ENCODE results near the gene COL6A2.

DNA sequence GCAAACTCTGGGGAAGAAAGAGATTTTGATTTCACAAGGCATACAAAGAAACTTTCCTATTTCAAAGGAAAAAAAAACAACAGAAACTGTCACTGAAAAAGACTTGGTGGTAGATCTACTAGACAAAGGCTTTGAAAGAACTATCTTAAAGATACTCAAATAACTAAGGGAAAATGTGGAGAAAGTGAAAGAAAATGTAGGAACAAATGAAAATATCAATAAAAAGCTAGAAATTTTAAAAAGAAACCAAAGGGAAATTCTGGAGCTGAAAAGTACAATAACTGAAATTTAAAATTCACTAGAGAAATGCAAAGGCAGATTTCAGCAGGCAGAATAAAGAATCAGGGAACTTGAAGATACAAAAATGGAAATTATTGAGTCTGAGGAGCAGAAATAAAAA, 6.2 kb downstream of the COL6A2 start:
- TF ChIP-seq, protein P1, sequence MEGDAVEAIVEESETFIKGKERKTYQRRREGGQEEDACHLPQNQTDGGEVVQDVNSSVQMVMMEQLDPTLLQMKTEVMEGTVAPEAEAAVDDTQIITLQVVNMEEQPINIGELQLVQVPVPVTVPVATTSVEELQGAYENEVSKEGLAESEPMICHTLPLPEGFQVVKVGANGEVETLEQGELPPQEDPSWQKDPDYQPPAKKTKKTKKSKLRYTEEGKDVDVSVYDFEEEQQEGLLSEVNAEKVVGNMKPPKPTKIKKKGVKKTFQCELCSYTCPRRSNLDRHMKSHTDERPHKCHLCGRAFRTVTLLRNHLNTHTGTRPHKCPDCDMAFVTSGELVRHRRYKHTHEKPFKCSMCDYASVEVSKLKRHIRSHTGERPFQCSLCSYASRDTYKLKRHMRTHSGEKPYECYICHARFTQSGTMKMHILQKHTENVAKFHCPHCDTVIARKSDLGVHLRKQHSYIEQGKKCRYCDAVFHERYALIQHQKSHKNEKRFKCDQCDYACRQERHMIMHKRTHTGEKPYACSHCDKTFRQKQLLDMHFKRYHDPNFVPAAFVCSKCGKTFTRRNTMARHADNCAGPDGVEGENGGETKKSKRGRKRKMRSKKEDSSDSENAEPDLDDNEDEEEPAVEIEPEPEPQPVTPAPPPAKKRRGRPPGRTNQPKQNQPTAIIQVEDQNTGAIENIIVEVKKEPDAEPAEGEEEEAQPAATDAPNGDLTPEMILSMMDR (IDR thresholded peaks at IDR 0.05) = no peak
- TF ChIP-seq, protein P2, sequence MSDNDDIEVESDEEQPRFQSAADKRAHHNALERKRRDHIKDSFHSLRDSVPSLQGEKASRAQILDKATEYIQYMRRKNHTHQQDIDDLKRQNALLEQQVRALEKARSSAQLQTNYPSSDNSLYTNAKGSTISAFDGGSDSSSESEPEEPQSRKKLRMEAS (CRISPR knock-in tag; IDR thresholded peaks at IDR 0.05) = no peak
- no peak for TF ChIP-seq NFYB (CRISPR knock-in tag; conservative IDR thresholded peaks at IDR 0.05; ENCODE audit: low read depth)
- no peak for TF ChIP-seq KAT7 (CRISPR knock-in tag; IDR thresholded peaks at IDR 0.05; ENCODE audit: borderline replicate concordance)
- TF ChIP-seq ZNF396 (CRISPR knock-in tag; IDR thresholded peaks at IDR 0.05; ENCODE audit: borderline replicate concordance) = no peak
- TF ChIP-seq, protein P3, sequence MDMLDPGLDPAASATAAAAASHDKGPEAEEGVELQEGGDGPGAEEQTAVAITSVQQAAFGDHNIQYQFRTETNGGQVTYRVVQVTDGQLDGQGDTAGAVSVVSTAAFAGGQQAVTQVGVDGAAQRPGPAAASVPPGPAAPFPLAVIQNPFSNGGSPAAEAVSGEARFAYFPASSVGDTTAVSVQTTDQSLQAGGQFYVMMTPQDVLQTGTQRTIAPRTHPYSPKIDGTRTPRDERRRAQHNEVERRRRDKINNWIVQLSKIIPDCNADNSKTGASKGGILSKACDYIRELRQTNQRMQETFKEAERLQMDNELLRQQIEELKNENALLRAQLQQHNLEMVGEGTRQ (CRISPR knock-in tag; IDR thresholded peaks at IDR 0.05) = no peak
- TF ChIP-seq, protein P4, sequence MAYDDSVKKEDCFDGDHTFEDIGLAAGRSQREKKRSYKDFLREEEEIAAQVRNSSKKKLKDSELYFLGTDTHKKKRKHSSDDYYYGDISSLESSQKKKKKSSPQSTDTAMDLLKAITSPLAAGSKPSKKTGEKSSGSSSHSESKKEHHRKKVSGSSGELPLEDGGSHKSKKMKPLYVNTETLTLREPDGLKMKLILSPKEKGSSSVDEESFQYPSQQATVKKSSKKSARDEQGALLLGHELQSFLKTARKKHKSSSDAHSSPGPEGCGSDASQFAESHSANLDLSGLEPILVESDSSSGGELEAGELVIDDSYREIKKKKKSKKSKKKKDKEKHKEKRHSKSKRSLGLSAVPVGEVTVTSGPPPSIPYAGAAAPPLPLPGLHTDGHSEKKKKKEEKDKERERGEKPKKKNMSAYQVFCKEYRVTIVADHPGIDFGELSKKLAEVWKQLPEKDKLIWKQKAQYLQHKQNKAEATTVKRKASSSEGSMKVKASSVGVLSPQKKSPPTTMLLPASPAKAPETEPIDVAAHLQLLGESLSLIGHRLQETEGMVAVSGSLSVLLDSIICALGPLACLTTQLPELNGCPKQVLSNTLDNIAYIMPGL (CRISPR knock-in tag; IDR thresholded peaks at IDR 0.05) = no peak
- TF ChIP-seq CREB1 (CRISPR knock-in tag; IDR thresholded peaks at IDR 0.05) = no peak
